IPS-20b (cell line): ENCODE data around the gene LRRC3.

Experiments
- H3K27ac ChIP-seq: one replicate; pipeline ENCODE4 v1.5.1; 2013; ENCODE audit warnings: low read length
- H3K27me3 ChIP-seq: 2 replicates; pipeline ENCODE4 v1.6.1; 2013; ENCODE audit warnings: mild to moderate bottlenecking, low read length, inconsistent platforms; ENCODE audit not compliant: insufficient read depth
- H3K36me3 ChIP-seq: 2 replicates; pipeline ENCODE4 v1.6.1; 2013; ENCODE audit warnings: low read depth, mild to moderate bottlenecking, inconsistent platforms, low read length, moderate library complexity; ENCODE audit not compliant: insufficient read depth
- H3K4me1 ChIP-seq: 2 replicates; pipeline ENCODE4 v1.6.1; 2013; ENCODE audit warnings: mild to moderate bottlenecking, control low read depth, inconsistent platforms, low read length, moderate library complexity; ENCODE audit not compliant: insufficient read depth
- H3K4me3 ChIP-seq: 2 replicates; pipeline ENCODE4 v1.5.1; 2013; ENCODE audit warnings: mild to moderate bottlenecking, low read length, inconsistent platforms
- H3K9ac ChIP-seq: 2 replicates; pipeline ENCODE4 v1.6.1; 2013; ENCODE audit warnings: low read depth, mild to moderate bottlenecking, inconsistent platforms, low read length, moderate library complexity
- H3K9me3 ChIP-seq: 2 replicates; pipeline ENCODE4 v1.6.1; 2013; ENCODE audit warnings: mild to moderate bottlenecking, low read depth, low read length, inconsistent platforms; ENCODE audit not compliant: insufficient read depth

LRRC3 gene

DNA sequence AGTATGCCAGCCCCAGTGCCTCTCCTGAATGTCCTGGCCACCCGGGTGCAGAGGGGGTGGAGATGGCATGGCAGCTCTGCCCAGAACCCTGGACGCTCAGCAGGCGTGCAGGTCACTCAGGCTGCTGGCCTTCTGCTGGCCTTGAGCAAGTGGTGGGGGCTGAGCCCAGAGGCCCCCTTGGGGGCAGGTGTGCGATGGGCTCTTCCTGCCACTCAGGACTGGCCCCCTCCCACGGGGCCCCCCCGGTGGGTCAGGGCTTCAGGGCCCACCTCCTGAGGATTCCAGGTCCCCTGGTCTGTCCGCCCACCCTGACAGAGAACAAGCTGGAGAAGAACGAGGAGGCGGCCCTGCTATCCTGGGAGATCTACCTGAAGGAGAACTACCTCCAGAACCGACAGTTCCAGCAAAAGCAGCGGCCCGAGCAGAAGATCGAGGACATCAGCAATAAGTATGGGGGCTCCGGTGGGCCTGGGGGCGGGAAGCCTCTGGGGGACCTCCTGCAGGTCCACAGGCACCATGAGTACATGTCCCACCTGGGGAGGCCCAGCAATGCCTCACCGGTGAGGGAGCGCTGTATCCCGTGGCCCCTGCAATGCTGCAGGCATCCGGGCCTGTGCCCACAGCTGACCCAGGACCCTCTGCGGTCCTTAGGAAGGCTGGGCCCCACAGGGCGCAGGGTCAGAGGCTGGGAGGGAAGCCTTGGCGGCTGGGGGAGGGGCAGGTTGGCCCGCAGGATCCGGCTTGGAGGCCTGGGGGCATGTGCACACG, 37.0 kb upstream of the LRRC3 start:
- H3K36me3 ChIP-seq: no peaks in the 10 kb centered on the region
- no peaks in the 10 kb centered on the region for H3K4me1 ChIP-seq
- H3K27ac ChIP-seq: no peak overlapping the region
- H3K27me3 ChIP-seq: no peaks in the 10 kb centered on the region
- no peak overlapping the region for H3K4me3 ChIP-seq
- no peak overlapping the region for H3K9ac ChIP-seq
- peaks cover 22% of the 10 kb centered on the region for H3K9me3 ChIP-seq

DNA sequence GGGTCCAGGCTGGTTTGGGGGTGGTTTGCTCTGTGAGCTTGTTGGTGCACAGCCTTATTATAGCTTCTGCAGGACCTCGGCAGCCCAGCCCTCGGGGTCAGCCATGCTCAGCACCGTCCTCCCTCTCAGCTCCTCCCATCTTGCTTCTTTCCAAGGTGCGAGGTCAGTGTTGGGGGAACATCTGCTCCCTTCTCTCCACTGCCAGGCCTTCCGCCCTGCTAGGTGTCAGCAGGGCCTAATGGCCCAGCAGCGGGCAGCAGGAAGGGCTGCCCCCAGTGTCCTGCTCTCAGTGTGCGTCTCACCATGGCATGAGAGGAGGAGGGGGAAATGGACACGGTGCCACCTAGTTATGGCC, 36.5 kb upstream of the LRRC3 start:
- no peak overlapping the region for H3K9ac ChIP-seq
- no peaks in the 10 kb centered on the region for H3K27me3 ChIP-seq
- no peak overlapping the region for H3K4me3 ChIP-seq
- no peak overlapping the region for H3K27ac ChIP-seq
- H3K9me3 ChIP-seq: peaks cover 22% of the 10 kb centered on the region
- no peaks in the 10 kb centered on the region for H3K4me1 ChIP-seq
- H3K36me3 ChIP-seq: no peaks in the 10 kb centered on the region

DNA sequence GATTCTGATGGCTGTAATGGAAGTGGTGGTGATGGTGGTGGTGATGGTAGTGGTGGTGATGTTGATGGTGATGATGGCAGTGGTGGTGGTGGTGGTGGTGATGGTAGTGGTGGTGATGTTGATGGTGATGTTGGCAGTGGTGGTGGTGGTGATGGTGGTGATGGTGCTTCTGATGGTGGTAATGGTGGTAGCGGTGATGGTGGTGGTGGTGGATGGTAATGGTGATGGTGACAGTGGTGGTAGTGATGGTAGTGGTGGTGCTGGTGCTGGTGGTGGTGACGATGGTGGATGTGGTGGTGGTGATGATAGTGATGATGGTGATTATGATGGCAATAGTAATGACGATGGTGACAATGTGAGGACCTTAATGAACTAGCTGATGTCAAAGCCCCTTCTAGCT, 35.6 kb upstream of the LRRC3 start:
- Histone ChIP-seq H3K27ac (no peak overlapping the region), H3K4me3 (no peak overlapping the region), H3K36me3 (no peaks in the 10 kb centered on the region), H3K27me3 (no peaks in the 10 kb centered on the region), H3K4me1 (no peaks in the 10 kb centered on the region), H3K9ac (no peak overlapping the region), H3K9me3 (peaks cover 22% of the 10 kb centered on the region)

DNA sequence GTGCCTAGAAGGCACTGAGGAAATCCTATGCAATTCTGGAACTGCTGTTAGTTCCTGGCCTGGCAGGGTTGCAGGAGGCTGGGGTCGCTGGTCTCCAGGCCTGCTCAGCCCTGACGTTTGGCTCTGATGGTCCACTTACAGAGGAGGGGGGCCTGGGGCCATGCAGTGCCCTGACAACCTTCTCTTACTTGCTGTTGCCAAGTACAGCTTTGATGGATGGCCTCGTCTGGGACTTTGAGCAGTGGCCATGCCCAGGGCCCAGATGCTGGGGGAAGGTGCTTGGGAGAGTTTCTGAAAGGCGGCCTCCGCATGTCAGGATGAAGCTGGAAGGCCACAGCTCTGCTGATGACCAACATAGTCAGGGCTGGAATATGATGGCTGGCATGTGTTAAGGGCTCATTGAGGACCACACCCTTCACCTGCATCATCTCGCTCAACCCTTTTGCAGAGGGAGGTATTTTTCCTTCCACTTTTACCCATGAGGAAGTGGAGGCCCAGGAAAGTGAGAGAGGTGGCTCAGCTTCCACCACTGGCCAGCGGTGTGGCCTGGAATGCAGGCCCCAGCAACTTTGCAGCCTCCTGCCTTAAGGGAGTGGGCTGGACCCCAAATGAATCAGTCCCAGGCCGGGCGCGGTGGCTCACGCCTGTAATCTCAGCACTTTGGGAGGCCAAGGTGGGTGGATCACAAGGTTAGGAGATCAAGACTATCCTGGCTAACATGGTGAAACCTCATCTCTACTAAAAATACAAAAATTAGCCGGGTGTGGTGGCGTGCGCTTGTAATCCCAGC, 34.7 kb upstream of the LRRC3 start:
- H3K9me3 ChIP-seq: peaks cover 22% of the 10 kb centered on the region
- no peak overlapping the region for H3K27ac ChIP-seq
- H3K27me3 ChIP-seq: no peaks in the 10 kb centered on the region
- H3K4me3 ChIP-seq: no peak overlapping the region
- H3K36me3 ChIP-seq: no peaks in the 10 kb centered on the region
- no peaks in the 10 kb centered on the region for H3K4me1 ChIP-seq
- H3K9ac ChIP-seq: no peak overlapping the region

DNA sequence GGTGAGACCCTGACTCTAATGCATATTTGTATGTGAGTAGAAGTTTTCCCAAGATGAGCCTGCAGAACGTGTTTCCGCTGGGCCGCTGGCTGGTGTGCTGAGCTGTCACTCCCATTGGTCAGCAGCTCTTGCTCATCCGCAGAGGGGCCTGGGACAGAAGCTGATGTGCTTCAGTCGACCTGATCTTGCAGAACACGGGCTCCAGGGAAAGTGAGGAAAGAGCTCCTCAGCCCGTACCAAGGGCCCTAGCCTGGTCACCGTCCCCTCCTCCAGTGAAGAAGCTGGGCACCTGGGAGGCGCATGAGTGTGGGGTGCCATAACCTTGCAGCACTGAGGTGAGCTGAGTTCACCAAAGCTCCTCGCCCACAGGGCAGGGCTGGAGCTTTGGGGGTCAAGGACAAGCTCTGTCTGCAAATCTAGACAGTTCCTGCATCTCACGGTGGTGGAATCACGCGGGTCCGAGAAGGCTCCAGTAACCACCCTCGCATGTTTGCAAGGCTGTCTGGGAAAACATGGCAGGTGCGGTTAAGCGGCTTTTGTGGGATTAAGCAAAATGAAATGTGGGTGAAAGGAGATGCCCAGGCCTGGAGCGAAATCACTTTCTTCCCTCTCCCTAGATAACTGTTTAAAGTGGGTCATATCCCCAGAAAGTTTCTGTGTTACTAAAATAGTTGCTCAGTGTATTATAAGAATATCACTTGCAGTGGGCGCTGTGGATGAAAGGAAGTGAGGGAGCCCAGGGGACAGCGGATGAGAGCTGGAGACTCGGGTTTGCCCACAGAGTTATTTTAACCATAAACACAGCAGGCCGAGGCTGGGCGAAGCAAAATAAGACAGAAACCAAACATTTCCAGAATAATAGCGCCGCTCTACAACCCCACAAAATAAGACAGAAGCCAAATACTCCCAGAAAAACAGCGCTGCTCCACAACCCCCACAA, 33.1 kb upstream of the LRRC3 start:
- Histone ChIP-seq H3K27me3 (no peaks in the 10 kb centered on the region), H3K4me1 (no peaks in the 10 kb centered on the region), H3K4me3 (no peak overlapping the region), H3K9ac (no peak overlapping the region), H3K27ac (no peak overlapping the region), H3K36me3 (no peaks in the 10 kb centered on the region), H3K9me3 (peaks cover 22% of the 10 kb centered on the region)

DNA sequence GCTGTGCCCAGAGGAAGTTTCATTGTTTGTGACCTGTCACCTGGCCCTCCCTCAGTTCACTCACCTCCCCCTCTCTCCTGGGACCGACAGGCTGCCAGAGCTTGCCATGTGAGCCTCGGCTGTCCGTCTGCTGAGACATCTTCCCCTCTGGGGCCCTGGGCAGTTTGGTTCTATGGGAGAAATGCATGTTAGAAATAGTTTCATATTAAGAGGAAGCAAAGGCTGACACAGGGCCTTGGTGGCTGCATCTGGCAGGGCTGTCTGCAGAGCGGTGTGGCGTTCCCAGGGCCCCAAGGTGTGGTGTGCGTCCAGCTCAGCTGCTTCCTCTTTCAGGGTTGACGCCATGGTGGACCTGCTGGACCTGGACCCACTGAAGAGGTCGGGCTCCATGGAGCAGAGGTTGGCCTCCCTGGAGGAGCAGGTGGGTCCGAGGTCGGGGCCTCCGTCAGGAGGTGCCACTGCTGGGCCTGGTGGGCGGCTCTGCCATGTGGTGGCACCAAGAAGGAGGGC, 31.9 kb upstream of the LRRC3 start:
- H3K9ac ChIP-seq: no peak overlapping the region
- no peak overlapping the region for H3K27ac ChIP-seq
- peaks cover 13% of the 10 kb centered on the region; the same call in 1 of the 2 replicates for H3K9me3 ChIP-seq

DNA sequence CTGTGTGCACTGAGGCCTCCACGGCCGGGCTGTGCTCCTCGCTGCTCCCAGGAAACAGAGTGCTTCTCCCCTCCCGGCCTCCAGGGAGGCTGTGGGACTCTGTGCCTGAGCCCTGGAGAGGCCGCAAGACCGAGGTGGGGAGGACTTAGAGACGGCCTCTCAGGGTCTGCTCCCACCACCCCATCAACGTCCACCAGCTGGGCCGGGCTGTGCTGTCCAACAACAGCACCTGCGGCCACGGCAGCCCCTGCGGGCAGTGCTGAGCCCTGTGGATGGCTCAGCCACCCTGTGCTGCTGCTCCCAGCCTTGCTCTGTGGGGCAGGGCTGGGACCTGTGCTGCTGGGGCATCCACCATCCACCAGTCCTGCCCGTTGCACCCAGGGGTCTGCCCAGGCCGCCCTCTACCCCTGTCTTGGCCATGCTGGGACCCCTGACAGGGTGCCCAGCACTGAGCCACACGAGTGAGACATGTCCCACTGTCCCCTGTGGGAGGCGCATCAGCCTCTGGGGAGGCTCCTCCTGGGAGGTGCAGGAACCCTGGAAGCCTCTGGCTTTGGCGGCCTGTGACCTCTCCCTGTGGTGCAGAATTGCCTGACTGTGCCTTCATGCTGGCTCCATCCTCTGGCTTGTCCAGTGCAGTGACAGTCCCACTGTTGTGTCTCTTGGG, 31.2 kb upstream of the LRRC3 start:
- Histone ChIP-seq H3K9ac (no peak overlapping the region), H3K9me3 (peaks cover 9% of the 10 kb centered on the region; the same call in 1 of the 2 replicates), H3K27me3 (no peaks in the 10 kb centered on the region), H3K27ac (no peak overlapping the region), H3K4me1 (no peaks in the 10 kb centered on the region), H3K36me3 (no peaks in the 10 kb centered on the region), H3K4me3 (no peak overlapping the region)

More for the DNA sequence above, 31.9 kb upstream of the LRRC3 start:
- Histone ChIP-seq H3K36me3 (no peaks in the 10 kb centered on the region), H3K4me3 (no peak overlapping the region), H3K4me1 (no peaks in the 10 kb centered on the region), H3K27me3 (no peaks in the 10 kb centered on the region)

DNA sequence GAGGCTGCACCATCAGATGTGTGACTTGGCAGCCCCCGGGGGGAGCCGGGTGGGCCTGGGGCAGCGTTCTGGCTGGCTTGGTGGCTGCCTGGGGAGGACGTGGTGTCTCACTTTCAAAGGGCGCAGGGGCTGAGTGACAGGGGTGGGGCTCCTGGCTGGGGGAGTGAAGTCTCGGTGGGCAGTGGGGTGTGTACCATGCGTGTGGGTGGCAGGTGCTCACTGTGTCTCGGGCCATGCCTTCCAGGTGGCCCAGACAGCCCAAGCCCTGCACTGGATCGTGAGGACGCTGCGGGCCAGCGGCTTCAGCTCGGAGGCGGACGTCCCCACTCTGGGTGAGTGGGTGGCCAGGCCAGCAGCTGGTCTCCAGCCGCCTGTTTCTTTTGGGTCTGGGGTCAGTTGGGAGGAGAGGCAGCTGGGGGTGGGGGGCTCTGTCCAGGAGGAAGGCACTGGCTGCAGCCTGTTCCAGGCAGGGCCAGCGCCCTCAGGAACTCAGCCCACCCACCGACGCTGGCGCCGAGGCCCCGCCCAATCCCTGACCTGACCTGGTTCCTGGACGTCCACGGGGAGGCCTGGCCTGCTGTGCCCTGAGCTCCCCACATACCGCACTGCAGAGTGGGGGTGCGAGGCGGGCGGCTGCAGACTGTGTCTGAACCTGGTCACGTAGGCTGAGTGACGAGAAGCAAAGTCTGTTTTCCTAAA, 30.6 kb upstream of the LRRC3 start:
- H3K9me3 ChIP-seq: peaks cover 5% of the 10 kb centered on the region
- no peaks in the 10 kb centered on the region for H3K4me1 ChIP-seq
- no peaks in the 10 kb centered on the region for H3K36me3 ChIP-seq
- no peak overlapping the region for H3K4me3 ChIP-seq
- H3K9ac ChIP-seq: no peak overlapping the region
- no peaks in the 10 kb centered on the region for H3K27me3 ChIP-seq
- no peak overlapping the region for H3K27ac ChIP-seq

DNA sequence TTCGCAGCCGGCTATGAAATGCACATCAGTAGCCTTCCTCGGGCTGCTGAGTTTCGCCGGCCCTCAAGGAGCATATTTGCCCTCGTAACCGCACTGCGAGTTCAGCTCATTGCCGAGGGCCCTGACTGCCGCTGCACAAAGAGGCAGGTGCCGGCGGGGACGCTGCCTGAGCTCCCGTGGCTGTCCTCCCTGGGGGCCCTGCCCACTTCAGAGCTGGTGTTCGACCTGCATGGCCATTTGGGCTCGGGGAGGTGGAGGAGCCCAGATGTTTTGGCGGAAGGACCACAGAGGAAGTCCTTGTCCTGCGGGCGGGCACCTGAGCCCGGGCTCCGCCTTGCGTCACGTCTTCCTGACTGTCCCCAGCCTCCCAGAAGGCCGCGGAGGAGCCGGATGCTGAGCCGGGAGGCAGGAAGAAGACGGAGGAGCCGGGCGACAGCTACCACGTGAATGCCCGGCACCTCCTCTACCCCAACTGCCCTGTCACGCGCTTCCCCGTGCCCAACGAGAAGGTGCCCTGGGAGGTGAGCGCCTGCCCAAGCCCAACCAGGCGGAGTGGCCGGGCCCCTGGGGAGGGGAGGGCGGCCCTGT, 29.9 kb upstream of the LRRC3 start:
- no peaks in the 10 kb centered on the region for H3K27me3 ChIP-seq
- no peaks in the 10 kb centered on the region for H3K36me3 ChIP-seq
- H3K9ac ChIP-seq: no peak overlapping the region
- peaks cover 6% of the 10 kb centered on the region for H3K9me3 ChIP-seq
- H3K4me1 ChIP-seq: no peaks in the 10 kb centered on the region
- H3K4me3 ChIP-seq: no peak overlapping the region
- no peak overlapping the region for H3K27ac ChIP-seq

DNA sequence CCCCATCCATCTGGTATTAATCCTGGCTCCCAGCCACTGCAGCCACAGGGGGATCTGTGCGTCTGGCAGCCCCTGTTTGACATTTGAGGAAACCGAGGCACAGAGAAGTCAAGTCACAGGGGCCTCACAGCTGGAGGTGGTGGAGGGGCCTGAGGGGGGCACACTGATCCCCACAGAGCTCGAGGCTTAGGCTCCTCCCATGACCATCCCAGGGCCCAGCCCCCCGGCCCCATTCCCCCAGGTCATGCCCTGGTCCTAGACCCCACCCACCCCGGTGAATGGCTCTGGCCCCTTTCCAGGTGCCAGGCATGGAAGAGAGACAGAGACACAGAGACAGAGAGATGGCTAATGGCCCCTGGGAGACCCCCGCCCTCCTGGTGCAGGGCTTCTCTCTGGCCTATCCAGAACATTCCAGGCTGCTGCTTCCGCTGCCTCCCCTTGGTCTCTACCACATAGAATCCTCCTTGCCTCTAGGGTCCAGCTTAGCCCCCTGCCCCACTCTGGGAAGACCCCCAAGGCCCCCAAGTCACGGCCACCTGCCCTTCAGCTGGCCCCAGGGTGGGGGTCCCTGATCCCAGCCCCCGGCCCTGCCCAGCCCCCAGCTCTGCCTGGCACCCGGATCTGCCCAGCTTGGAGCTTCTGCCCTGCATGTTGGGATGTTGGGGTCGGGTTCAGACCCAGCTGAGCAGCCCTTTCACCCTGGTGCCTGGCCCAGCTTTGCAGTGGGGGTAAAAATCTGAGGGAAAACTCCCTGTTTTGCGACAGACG, 29.2 kb upstream of the LRRC3 start:
- Histone ChIP-seq H3K27me3 (no peaks in the 10 kb centered on the region), H3K4me3 (no peak overlapping the region), H3K9ac (no peak overlapping the region), H3K4me1 (no peaks in the 10 kb centered on the region), H3K9me3 (peaks cover 6% of the 10 kb centered on the region), H3K36me3 (no peaks in the 10 kb centered on the region), H3K27ac (no peak overlapping the region)
